H1 (cell line): ENCODE results near the gene AGAP1. TPM values are rescaled to one million over a fixed set of nuclear protein-coding genes. Genes with fewer than 3 reads are reported as not detected.

Source experiments
- CTCF ChIA-PET: fragments of 300-600 bp; sonication (Branson Sonifier 250); formaldehyde crosslinking; loops from one replicate; lab custom pipeline; 2021; ENCODE audit not compliant: partially characterized antibody; lab: Charles Lee
- POLR2A ChIA-PET: fragments of 300-600 bp; sonication (Branson Sonifier 250); formaldehyde crosslinking; loops from one replicate; lab custom pipeline; 2021; ENCODE audit warnings: inconsistent platforms; ENCODE audit not compliant: partially characterized antibody; lab: Charles Lee
- DNase-seq, 2 experiments: peaks; one replicate each; pipeline versions ENCODE4 v3.0.0 to v3.0.0-alpha.2; 2010 to 2022; ENCODE audit warnings: low spot score in 2 of 2, low read depth in 1 of 2, mixed read lengths in 1 of 2
- FAIRE-seq: peaks from 2 replicates; lab custom pipeline; 2011; peaks lifted over from hg19 to GRCh38; lab: Jason Lieb, UNC
- H2AFZ ChIP-seq: 2 replicates; pipeline ENCODE4 v1.8.1; 2012; ENCODE audit warnings: low read length, inconsistent platforms
- H2AK5ac ChIP-seq: 2 replicates; pipeline ENCODE4 v1.6.1; 2013; ENCODE audit warnings: low read depth, low read length
- H2BK120ac ChIP-seq: replicated peaks from 2 replicates; pipeline ENCODE3; 2013; ENCODE audit warnings: low read depth, low read length, inconsistent platforms
- H2BK12ac ChIP-seq: 2 replicates; pipeline ENCODE4 v1.6.1; 2013; ENCODE audit warnings: low read depth, low read length
- H2BK15ac ChIP-seq: 2 replicates; pipeline ENCODE4 v1.6.1; 2013; ENCODE audit warnings: low read length
- H2BK20ac ChIP-seq: 2 replicates; pipeline ENCODE4 v1.6.1; 2013; ENCODE audit warnings: low read length
- H2BK5ac ChIP-seq: 2 replicates; pipeline ENCODE4 v1.6.1; 2013; ENCODE audit warnings: low read depth, low read length
- H3K14ac ChIP-seq: 2 replicates; pipeline ENCODE4 v1.6.1; 2013; ENCODE audit warnings: inconsistent platforms; ENCODE audit not compliant: insufficient read length
- H3K18ac ChIP-seq: 2 replicates; pipeline ENCODE4 v1.6.1; 2013; ENCODE audit warnings: low read length; ENCODE audit errors: extremely low read depth
- H3K23ac ChIP-seq: 2 replicates; pipeline ENCODE4 v1.6.1; 2013; ENCODE audit warnings: inconsistent platforms; ENCODE audit not compliant: insufficient read length
- H3K23me2 ChIP-seq: 2 replicates; pipeline ENCODE4 v1.6.1; 2013; ENCODE audit warnings: low read depth, low read length
- H3K27ac ChIP-seq: 2 replicates; pipeline ENCODE4 v1.6.1; 2011; ENCODE audit warnings: low read depth, low read length, inconsistent platforms
- H3K27me3 ChIP-seq, 4 experiments: replicated peaks in 1 of 4; 1 replicate in 1 of 4; 2 replicates in 3 of 4; pipeline versions ENCODE4 v1.6.1 to v1.8.1; 2011 to 2013; ENCODE audit warnings: low read length in 3 of 4, mild to moderate bottlenecking in 3 of 4, inconsistent platforms in 2 of 4, mixed read lengths in 2 of 4, moderate library complexity in 1 of 4; ENCODE audit not compliant: control insufficient read depth in 3 of 4, insufficient read depth in 3 of 4; ENCODE audit errors: extremely low read depth in 1 of 4
- H3K36me3 ChIP-seq, 4 experiments: 2 replicates each; pipeline versions ENCODE4 v1.6.1 to v1.8.1; 2011 to 2013; ENCODE audit warnings: mild to moderate bottlenecking in 4 of 4, low read length in 3 of 4, moderate library complexity in 2 of 4, control low read depth in 1 of 4, inconsistent platforms in 1 of 4; ENCODE audit not compliant: insufficient read depth in 4 of 4, control insufficient read depth in 2 of 4
- H3K4ac ChIP-seq: replicated peaks from 2 replicates; pipeline ENCODE3; 2013; ENCODE audit warnings: low read length, low read depth, mixed read lengths, inconsistent platforms; ENCODE audit not compliant: insufficient read length
- H3K4me1 ChIP-seq, 4 experiments: replicated peaks in 1 of 4; 1 replicate in 1 of 4; 2 replicates in 3 of 4; pipeline versions ENCODE4 v1.6.1 to v1.8.1; 2011 to 2013; ENCODE audit warnings: low read length in 3 of 4, inconsistent platforms in 2 of 4, mixed read lengths in 1 of 4; ENCODE audit not compliant: insufficient read depth in 4 of 4, control insufficient read depth in 3 of 4
- H3K4me2 ChIP-seq, 2 experiments: 2 replicates each; pipeline versions ENCODE4 v1.6.1 to v1.8.1; 2011 to 2013; ENCODE audit warnings: low read depth in 2 of 2, low read length in 2 of 2, control low read depth in 1 of 2, inconsistent platforms in 1 of 2, mild to moderate bottlenecking in 1 of 2; ENCODE audit not compliant: insufficient read depth in 1 of 2
- H3K4me3 ChIP-seq, 4 experiments: fragments of 200-600, 300-600 bp in 1 of 4; sonication (generic), shearing (Covaris generic), sonication (Bioruptor Twin) in 1 of 4; 2 replicates each; pipeline versions ENCODE4 v1.5.1 to v1.8.1; 2011 to 2016; ENCODE audit warnings: low read length in 4 of 4, low read depth in 3 of 4, control low read depth in 2 of 4, inconsistent platforms in 2 of 4, mild to moderate bottlenecking in 2 of 4, mixed read lengths in 1 of 4, moderate library complexity in 1 of 4; ENCODE audit not compliant: insufficient read depth in 2 of 4; ENCODE audit errors: extremely low read depth in 1 of 4
- H3K56ac ChIP-seq: replicated peaks from 2 replicates; pipeline ENCODE3; 2013; ENCODE audit warnings: low read depth, mild to moderate bottlenecking, mixed read lengths, low read length, inconsistent platforms; ENCODE audit not compliant: insufficient read length
- H3K79me1 ChIP-seq: 2 replicates; pipeline ENCODE4 v1.6.1; 2013; ENCODE audit warnings: low read depth, low read length, control low read depth
- H3K79me2 ChIP-seq, 2 experiments: 2 replicates each; pipeline versions ENCODE4 v1.6.1 to v1.8.1; 2012 to 2013; ENCODE audit warnings: low read length in 2 of 2, mild to moderate bottlenecking in 2 of 2, inconsistent platforms in 1 of 2; ENCODE audit not compliant: insufficient read depth in 2 of 2, control insufficient read depth in 1 of 2
- H3K9ac ChIP-seq, 4 experiments: replicated peaks in 1 of 4; 1 replicate in 1 of 4; 2 replicates in 3 of 4; pipeline versions ENCODE4 v1.6.1 to v1.8.1; 2011 to 2013; ENCODE audit warnings: low read depth in 3 of 4, low read length in 3 of 4, control low read depth in 2 of 4, mild to moderate bottlenecking in 2 of 4, moderate library complexity in 2 of 4, inconsistent platforms in 1 of 4; ENCODE audit errors: extremely low read depth in 1 of 4
- H3K9me3 ChIP-seq, 2 experiments: 2 replicates each; pipeline versions ENCODE4 v1.6.1 to v1.8.1; 2012 to 2013; ENCODE audit warnings: mild to moderate bottlenecking in 2 of 2, moderate library complexity in 2 of 2, control low read depth in 1 of 2, inconsistent platforms in 1 of 2, low read depth in 1 of 2, low read length in 1 of 2, mixed read lengths in 1 of 2; ENCODE audit not compliant: insufficient read depth in 2 of 2
- H4K20me1 ChIP-seq, 2 experiments: replicated peaks in 1 of 2; 2 replicates each; pipeline versions ENCODE3 to v1.8.1; 2011 to 2013; ENCODE audit warnings: inconsistent platforms in 2 of 2, low read length in 2 of 2, mild to moderate bottlenecking in 1 of 2; ENCODE audit not compliant: insufficient read depth in 2 of 2, control insufficient read depth in 1 of 2
- H4K5ac ChIP-seq: 2 replicates; pipeline ENCODE4 v1.6.1; 2013; ENCODE audit warnings: low read length, low read depth, mixed read lengths, inconsistent platforms; ENCODE audit not compliant: insufficient read length
- H4K8ac ChIP-seq: 2 replicates; pipeline ENCODE4 v1.8.0; 2013; ENCODE audit warnings: mild to moderate bottlenecking, moderate library complexity, low read length, inconsistent platforms; ENCODE audit not compliant: insufficient read depth; ENCODE audit errors: extremely low read depth
- H4K91ac ChIP-seq: replicated peaks from 2 replicates; pipeline ENCODE3; 2013; ENCODE audit warnings: low read length, mixed read lengths, inconsistent platforms; ENCODE audit not compliant: insufficient read length
- POU5F1 ChIP-seq: IDR thresholded peaks from 2 replicates; pipeline ENCODE4 v1.6.1; 2011; ENCODE audit warnings: low read depth, mild to moderate bottlenecking, low read length, moderate library complexity
- WGBS, 2 experiments: shearing (Covaris generic) in 1 of 2; methylation state at CpG; one replicate each; pipeline versions ENCODE4 v1.1.6 to v1.1.7; 2013 to 2015; ENCODE audit warnings: low lambda C conversion rate in 2 of 2, mixed read lengths in 2 of 2, inconsistent platforms in 1 of 2, low coverage in 1 of 2, missing lambda C conversion rate in 1 of 2; ENCODE audit not compliant: insufficient replicate concordance in 2 of 2, insufficient coverage in 1 of 2, insufficient read length in 1 of 2; ENCODE audit errors: extremely low coverage in 1 of 2, missing lambda C conversion rate in 1 of 2; 5-methylcytosine and 5-hydroxymethylcytosine counted together
- polyA plus RNA-seq, 7 experiments: library from polyadenylated mRNA; depleted of rRNA in 3 of 7; stranded (reverse) in 5 of 7; unstranded in 2 of 7; fragments of >200 nt in 5 of 7; fragments of 200-250 nt in 2 of 7; gene quantifications; 1 replicate in 5 of 7; 2 replicates in 1 of 7; 4 replicates in 1 of 7; pipeline versions ENCODE4 v1.2.1 to v1.2.3, GENCODE V29; 2011 to 2013; ENCODE audit warnings: missing spikeins in 2 of 7, mixed read lengths in 2 of 7
- total RNA-seq: library from RNA; stranded (reverse); fragmentation: NEBNext Ultra II Directional; extraction: Animal tissue kit (Norgen Biotek cat#: 25700); gene quantifications from 2 replicates; pipeline ENCODE4 v1.2.1, GENCODE V29; 2021

Gene AGAP1
- total and polyA plus RNA-seq, 2 of the 8 experiments (the other 6 are each of a cell fraction or from before 2014, with no cell fraction given): 18.1 to 39.4 TPM

DNA sequence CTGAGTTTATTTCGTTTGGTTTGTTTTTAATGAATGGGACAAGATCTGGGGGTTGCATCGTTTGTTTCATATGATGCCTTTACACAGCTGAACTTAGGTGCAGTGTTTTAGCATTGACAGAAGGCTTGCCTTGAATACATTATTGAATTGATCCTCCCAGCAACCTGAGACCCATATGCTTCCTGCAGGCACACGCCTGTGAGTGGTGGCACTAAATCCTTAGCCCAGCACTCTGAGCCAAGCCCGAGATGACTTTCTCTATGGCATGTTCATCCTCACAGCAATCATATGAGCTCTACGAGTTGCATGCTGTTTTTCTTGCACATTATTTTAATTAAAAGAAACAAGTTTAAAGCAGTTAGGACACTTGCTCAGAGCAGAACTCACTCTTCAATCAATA, 47.8 kb upstream of the AGAP1 start:
- H3K9me3 ChIP-seq: no peaks in the 10 kb centered on the region
- CTCF ChIA-PET: no interaction called here
- TF ChIP-seq POU5F1: no peak
- TF ChIP-seq, all 59 proteins: peak for 0
- H3K14ac ChIP-seq: no peak overlapping the region
- no peaks in the 10 kb centered on the region for H3K79me1 ChIP-seq
- no peaks in the 10 kb centered on the region for H3K36me3 ChIP-seq
- no peaks in the 10 kb centered on the region for H3K79me2 ChIP-seq
- no peak overlapping the region for H2AFZ ChIP-seq
- H4K8ac ChIP-seq: no peak overlapping the region
- no peak overlapping the region for H3K4me3 ChIP-seq
- no peak overlapping the region for H4K5ac ChIP-seq
- no peaks in the 10 kb centered on the region for H3K23me2 ChIP-seq
- H3K56ac ChIP-seq: no peak overlapping the region
- no peaks in the 10 kb centered on the region for H3K27me3 ChIP-seq
- no peak for FAIRE-seq
- no peak overlapping the region for H3K18ac ChIP-seq
- H4K91ac ChIP-seq: no peak overlapping the region
- no peak overlapping the region for H2AK5ac ChIP-seq
- no peak overlapping the region for H3K9ac ChIP-seq
- H2BK12ac ChIP-seq: no peak overlapping the region
- 92% methylated on average over 5 of the region's 5 CpGs; no CpG with 5 or more reads in 1 of the 2 experiments for WGBS, 2 experiments
- H3K4me2 ChIP-seq: no peak overlapping the region
- no peak for DNase-seq
- no peak overlapping the region for H2BK15ac ChIP-seq
- no peak overlapping the region for H3K4ac ChIP-seq
- POLR2A ChIA-PET: no interaction called here
- H3K23ac ChIP-seq: no peak overlapping the region
- no peak overlapping the region for H2BK120ac ChIP-seq
- H3K4me1 ChIP-seq: 0 out of 7 replicates have a peak, but pooled peaks cover 0 to 2% (median 0%) of the 10 kb centered on the region in 4 experiments
- H2BK5ac ChIP-seq: no peak overlapping the region
- no peaks in the 10 kb centered on the region for H4K20me1 ChIP-seq
- no peak overlapping the region for H3K27ac ChIP-seq
- H2BK20ac ChIP-seq: 0 out of 2 replicates have a peak overlapping the region, but pooled peaks have one; percentile 32
